ENCODE measurements around the gene HHAT.
A peak's percentile ranks its signal among the peaks of the same experiment; 100 is the strongest.

Gene HHAT

DNA sequence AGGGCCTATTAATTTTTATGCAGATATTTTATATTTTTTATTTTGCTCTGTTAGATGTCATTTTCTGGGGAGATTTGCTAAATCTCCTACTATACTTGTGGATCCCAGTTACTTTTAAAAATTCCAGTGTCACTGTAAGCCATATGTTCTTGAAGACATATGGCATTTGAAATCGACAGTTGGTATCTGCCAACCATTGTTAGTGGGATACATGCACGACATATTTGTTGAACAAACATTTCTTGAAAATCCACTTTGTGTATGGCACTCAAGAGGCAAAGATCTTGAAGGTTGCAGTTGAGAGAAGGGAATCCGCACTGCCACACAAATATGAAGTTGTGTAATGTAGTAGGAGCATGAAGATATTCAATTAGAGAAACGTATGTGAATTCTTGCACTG lies 287.7 kb downstream of the HHAT start:
- no peak for TF ChIP-seq Cebpa-rat (IDR thresholded peaks at IDR 0.05)
- Histone ChIP-seq H3K27me3 (no peaks in the 10 kb centered on the region), H3K36me3 (no peaks in the 10 kb centered on the region)

DNA sequence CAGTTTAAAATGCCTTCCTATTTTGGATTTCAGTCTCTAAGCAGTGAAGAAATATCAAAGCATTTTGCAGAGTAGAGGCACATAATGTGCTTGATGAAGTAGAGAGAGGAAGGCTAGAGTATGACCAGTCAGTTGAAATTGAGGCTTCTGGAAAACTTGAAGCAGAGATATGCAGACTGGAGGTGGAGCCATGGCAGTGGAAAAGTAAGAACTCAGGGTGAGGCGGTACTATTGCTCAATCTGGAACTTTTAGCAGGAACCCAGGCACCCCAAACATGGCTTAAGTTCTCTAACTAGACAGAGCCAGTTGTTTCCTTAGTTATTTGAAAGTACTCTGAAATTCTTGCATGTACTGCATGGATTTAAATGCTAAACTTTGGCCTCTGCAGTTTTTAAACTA lies 288.6 kb downstream of the HHAT start:
- H3K9ac ChIP-seq, result no peak overlapping the region
- TF ChIP-seq Cebpa-rat (IDR thresholded peaks at IDR 0.05), result no peak

More for the DNA sequence above, 287.7 kb downstream of the HHAT start:
- no peaks in the 10 kb centered on the region for H4K20me1 ChIP-seq
- H3K27ac ChIP-seq, result no peak overlapping the region
- no peak overlapping the region for H3K4me2 ChIP-seq
- H3K9ac ChIP-seq, result no peak overlapping the region
- peaks cover 0 to 10% (median 6%) of the 10 kb centered on the region in 11 experiments; a peak in 4 of 22 replicates for H3K9me3 ChIP-seq (replicated peaks in 1 of 11)
- H3K4me3 ChIP-seq, result no peak overlapping the region
- H3K4me1 ChIP-seq, result no peaks in the 10 kb centered on the region

DNA sequence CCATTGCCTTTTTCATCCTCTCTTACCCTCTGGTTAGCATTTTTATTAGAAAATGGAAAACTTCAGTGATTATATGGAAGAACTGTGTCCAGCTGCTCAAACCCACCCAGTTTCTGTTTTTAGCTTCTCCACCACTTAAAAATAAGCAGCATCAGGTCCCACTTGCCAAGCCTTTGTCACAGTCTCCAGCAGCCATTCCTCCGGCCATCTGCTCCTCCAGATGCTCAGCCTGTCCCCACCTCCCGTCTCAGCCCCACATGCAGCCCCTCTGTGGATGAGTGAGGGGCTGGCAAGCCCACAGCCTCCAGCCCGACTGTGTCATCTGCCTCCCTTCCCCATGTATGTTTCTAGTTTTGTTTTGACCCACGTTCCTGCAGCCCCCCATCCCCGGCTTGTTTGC lies 289.7 kb downstream of the HHAT start:
- H3K4me2 ChIP-seq, result no peak overlapping the region
- H3K4me3 ChIP-seq, result no peak overlapping the region
- no peaks in the 10 kb centered on the region for H3K36me3 ChIP-seq
- no peaks in the 10 kb centered on the region for H3K4me1 ChIP-seq
- peaks cover 0 to 7% (median 4%) of the 10 kb centered on the region in 11 experiments; a peak in 3 of 22 replicates for H3K9me3 ChIP-seq (replicated peaks in 1 of 11)
- H3K27me3 ChIP-seq, result no peaks in the 10 kb centered on the region
- no peak for TF ChIP-seq Cebpa-rat (IDR thresholded peaks at IDR 0.05)
- H3K9ac ChIP-seq, result no peak overlapping the region
- H3K27ac ChIP-seq, result no peak overlapping the region
- no peaks in the 10 kb centered on the region for H4K20me1 ChIP-seq

More for the DNA sequence above, 288.6 kb downstream of the HHAT start:
- Histone ChIP-seq H3K4me3 (no peak overlapping the region), H3K27me3 (no peaks in the 10 kb centered on the region), H3K9me3 (replicated peaks in 1 of 11) (peaks cover 0 to 10% (median 6%) of the 10 kb centered on the region in 11 experiments; a peak in 3 of 22 replicates), H3K4me2 (no peak overlapping the region), H4K20me1 (no peaks in the 10 kb centered on the region), H3K36me3 (no peaks in the 10 kb centered on the region), H3K4me1 (no peaks in the 10 kb centered on the region), H3K27ac (no peak overlapping the region)

DNA sequence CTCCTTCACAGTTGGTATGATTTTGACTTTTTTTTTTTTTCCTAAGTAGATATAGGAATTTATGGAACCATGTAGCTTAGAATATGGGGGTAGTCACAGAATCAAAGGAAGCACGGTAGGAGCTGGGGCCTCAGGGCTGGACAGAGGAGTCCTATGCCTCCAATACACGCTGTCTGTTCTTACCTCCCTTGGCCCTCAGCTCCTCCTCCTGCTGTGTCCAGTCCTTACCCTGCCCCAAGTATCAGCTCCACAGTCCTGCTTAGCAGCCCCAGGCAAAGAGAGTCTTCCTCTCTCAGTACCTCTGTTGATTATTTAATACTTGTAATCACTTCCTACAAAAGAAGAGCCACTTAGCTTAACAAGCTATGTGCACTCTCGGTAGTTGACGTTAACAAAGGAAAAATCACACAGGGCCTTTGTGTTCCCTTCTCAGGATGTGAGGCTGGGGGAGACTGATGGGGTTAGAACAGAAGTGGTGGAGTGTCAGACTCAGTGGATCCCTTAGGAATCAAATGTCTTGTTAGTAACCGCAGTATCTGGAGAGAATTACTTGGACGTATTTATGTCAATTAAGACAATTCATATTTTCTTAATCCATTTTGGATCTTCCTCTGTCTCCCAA lies 292.3 kb downstream of the HHAT start:
- no peak for TF ChIP-seq Cebpa-rat (IDR thresholded peaks at IDR 0.05)
- no peak overlapping the region for H3K4me2 ChIP-seq
- no peak overlapping the region for H3K4me3 ChIP-seq

DNA sequence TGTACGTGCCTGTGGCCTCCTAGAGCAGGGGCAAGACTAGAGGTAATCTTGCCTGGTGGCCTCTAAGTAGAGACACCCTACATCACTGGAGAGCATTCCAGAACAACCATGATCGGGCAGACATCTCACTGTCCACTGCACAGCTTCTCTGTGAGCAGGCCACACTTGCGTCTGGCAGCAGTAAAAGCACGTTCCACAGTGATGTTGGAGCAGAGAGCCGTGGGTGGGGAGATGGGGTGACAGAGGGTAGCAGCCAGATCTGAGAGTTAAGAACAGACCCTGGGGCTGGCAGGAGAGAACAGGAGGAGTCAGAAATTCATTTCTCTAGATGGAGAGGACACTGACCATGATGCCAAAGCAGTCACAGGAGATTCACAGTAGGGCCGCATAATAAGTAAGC lies 293.0 kb downstream of the HHAT start:
- Histone ChIP-seq H3K9ac (no peak overlapping the region), H3K27me3 (no peaks in the 10 kb centered on the region), H3K27ac (no peak overlapping the region), H3K4me3 (no peak overlapping the region), H3K9me3 (replicated peaks in 1 of 11) (no peaks in the 10 kb centered on the region), H3K4me2 (no peak overlapping the region), H3K36me3 (no peaks in the 10 kb centered on the region), H4K20me1 (no peaks in the 10 kb centered on the region), H3K4me1 (peaks cover 0 to 24% (median 15%) of the 10 kb centered on the region in 10 experiments; a peak in 14 of 20 replicates)
- no peak for TF ChIP-seq Cebpa-rat (IDR thresholded peaks at IDR 0.05)

More for the DNA sequence above, 292.3 kb downstream of the HHAT start:
- Histone ChIP-seq H3K9ac (no peak overlapping the region), H3K4me1 (peaks cover 0 to 17% (median 9%) of the 10 kb centered on the region in 10 experiments; a peak in 14 of 20 replicates), H3K9me3 (replicated peaks in 1 of 11) (no peaks in the 10 kb centered on the region), H3K27ac (no peak overlapping the region), H3K27me3 (no peaks in the 10 kb centered on the region), H4K20me1 (no peaks in the 10 kb centered on the region), H3K36me3 (no peaks in the 10 kb centered on the region)

DNA sequence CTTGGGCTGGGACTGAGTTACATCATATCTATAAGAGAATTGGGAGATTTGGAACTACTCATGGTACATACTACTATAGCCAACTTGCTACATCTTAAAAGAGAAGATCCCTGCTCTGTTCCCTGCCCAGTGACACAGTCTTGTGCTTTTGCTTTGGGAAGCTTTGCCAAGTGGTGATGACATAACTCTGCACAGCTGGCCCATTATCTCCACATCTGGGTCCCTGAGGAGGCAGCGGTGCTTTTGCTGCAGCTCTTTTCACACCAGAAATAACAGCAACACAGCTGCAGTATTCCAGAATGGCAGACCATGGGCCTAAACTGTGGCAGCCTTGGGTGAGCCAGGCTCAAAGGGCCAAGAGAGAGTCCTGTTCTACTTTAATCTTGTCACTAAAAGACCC lies 296.0 kb downstream of the HHAT start:
- H3K27me3 ChIP-seq, result no peaks in the 10 kb centered on the region
- H3K9ac ChIP-seq, result no peak overlapping the region
- H3K4me3 ChIP-seq, result no peak overlapping the region
- no peaks in the 10 kb centered on the region for H4K20me1 ChIP-seq
- no peaks in the 10 kb centered on the region for H3K36me3 ChIP-seq
- no peak overlapping the region for H3K27ac ChIP-seq
- no peak for TF ChIP-seq Cebpa-rat (IDR thresholded peaks at IDR 0.05)
- no peaks in the 10 kb centered on the region for H3K9me3 ChIP-seq (replicated peaks in 1 of 11)
- peak overlapping the region in 7 of 11 experiments; percentile 3 to 79 (median 65); a peak in 10 of 22 replicates for H3K4me2 ChIP-seq
- H3K4me1 ChIP-seq, result peaks cover 0 to 27% (median 15%) of the 10 kb centered on the region in 10 experiments; a peak in 14 of 20 replicates

DNA sequence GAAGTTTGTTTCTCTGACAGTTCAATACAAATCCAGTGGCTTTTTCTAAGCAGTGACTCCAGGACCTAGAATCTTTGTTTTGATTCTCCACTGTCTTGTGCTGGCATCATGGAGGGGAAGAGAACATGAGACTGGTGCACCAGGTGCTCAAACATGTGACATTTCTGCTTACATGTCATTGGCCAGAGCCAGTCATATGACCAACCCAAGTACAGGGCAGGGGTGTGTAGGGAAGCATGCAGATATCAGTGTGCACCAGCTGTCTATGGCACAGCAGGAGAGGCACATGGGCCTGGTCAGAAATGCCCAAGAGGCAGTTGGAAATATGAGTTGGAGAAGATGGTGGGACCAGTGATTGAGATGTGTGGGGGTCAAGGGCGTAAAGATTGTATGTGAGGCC lies 297.0 kb downstream of the HHAT start:
- Histone ChIP-seq H3K4me2 (peak overlapping the region in 8 of 11 experiments; percentile 47 to 79 (median 66); a peak in 15 of 22 replicates), H3K9me3 (replicated peaks in 1 of 11) (no peaks in the 10 kb centered on the region), H3K27ac (no peak overlapping the region), H3K27me3 (no peaks in the 10 kb centered on the region), H3K4me3 (no peak overlapping the region), H3K4me1 (peaks cover 0 to 27% (median 15%) of the 10 kb centered on the region in 10 experiments; a peak in 14 of 20 replicates), H4K20me1 (no peaks in the 10 kb centered on the region), H3K9ac (no peak overlapping the region), H3K36me3 (no peaks in the 10 kb centered on the region)
- no peak for TF ChIP-seq Cebpa-rat (IDR thresholded peaks at IDR 0.05)

DNA sequence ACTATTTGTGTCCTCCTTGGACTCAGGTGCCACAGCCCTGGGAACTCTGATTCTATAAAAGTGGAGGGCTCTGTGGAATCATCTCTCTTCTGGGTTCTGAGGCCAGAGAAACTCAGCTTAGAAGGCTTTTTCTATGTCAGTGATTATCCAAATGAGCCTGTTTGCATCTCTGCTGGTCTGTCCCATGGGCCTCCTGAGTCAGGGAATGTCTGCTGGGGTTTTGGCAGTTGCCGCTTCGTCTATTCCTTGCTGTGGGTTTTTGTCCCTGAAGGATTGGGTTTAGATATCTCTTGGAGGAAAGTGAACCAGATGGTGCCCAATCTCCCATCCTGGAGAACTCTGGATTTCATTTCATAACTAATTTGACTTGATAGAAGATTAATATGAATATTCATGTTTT lies 297.6 kb downstream of the HHAT start:
- no peaks in the 10 kb centered on the region for H4K20me1 ChIP-seq

DNA sequence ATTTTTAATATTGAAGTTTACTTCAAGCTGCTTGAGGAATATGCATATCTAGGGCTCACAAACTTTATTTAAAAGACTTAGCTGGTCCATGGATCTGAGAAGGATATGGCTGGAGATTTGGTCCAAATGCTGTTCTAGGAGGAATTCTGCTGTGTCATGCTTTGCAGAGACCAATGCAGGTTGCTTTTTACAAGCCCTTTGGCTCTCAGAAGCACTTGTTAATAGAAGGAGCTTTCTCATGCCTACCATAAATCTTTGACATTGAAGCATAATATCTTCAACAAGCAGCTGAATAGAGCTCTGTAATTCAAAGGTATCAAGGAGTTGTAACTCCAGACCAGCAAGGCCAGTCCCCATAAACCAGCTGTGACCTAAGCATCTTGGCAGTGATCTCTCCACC lies 299.1 kb downstream of the HHAT start:
- H3K9me3 ChIP-seq (replicated peaks in 1 of 11), result no peaks in the 10 kb centered on the region
- no peaks in the 10 kb centered on the region for H4K20me1 ChIP-seq
- H3K27me3 ChIP-seq, result no peaks in the 10 kb centered on the region
- no peak overlapping the region for H3K4me3 ChIP-seq
- TF ChIP-seq Cebpa-rat (IDR thresholded peaks at IDR 0.05), result no peak
- H3K9ac ChIP-seq, result no peak overlapping the region
- H3K27ac ChIP-seq, result no peak overlapping the region
- H3K4me2 ChIP-seq, result no peak overlapping the region
- H3K36me3 ChIP-seq, result no peaks in the 10 kb centered on the region
- H3K4me1 ChIP-seq, result peaks cover 0 to 39% (median 15%) of the 10 kb centered on the region in 10 experiments; a peak in 14 of 20 replicates

More for the DNA sequence above, 297.6 kb downstream of the HHAT start:
- Histone ChIP-seq H3K9me3 (replicated peaks in 1 of 11) (no peaks in the 10 kb centered on the region), H3K27ac (no peak overlapping the region), H3K36me3 (no peaks in the 10 kb centered on the region), H3K4me2 (peak overlapping the region in 8 of 11 experiments; percentile 47 to 79 (median 66); a peak in 15 of 22 replicates), H3K4me3 (no peak overlapping the region), H3K9ac (no peak overlapping the region), H3K4me1 (peaks cover 0 to 27% (median 15%) of the 10 kb centered on the region in 10 experiments; a peak in 14 of 20 replicates), H3K27me3 (no peaks in the 10 kb centered on the region)
- TF ChIP-seq Cebpa-rat (IDR thresholded peaks at IDR 0.05), result no peak

DNA sequence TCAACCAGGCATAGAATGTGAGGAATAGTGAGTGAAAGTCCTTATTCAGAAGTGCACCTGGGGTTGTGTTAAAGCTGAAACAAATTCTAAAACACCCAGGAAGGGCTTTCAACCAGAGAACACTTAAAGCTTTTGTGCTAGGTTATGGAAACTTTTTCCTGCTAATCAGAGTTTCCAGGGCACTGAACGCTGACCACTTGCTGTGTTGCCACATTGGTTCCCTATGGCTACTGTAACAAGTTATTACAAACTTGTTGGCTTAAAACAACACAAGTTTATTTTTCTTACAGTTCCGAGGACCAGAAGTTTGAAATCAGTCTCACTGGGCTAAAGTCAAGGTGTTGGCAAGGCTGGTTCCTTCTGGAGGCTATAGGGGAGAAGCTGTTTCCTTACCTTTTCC lies 300.6 kb downstream of the HHAT start:
- Histone ChIP-seq H3K27ac (no peak overlapping the region), H3K4me3 (no peak overlapping the region), H3K9me3 (replicated peaks in 1 of 11) (no peaks in the 10 kb centered on the region), H3K4me1 (peaks cover 0 to 39% (median 15%) of the 10 kb centered on the region in 10 experiments; a peak in 14 of 20 replicates), H3K36me3 (no peaks in the 10 kb centered on the region), H3K27me3 (no peaks in the 10 kb centered on the region), H3K9ac (no peak overlapping the region), H4K20me1 (no peaks in the 10 kb centered on the region), H3K4me2 (no peak overlapping the region)
- TF ChIP-seq Cebpa-rat (IDR thresholded peaks at IDR 0.05), result no peak

Data from BLaER1 treated with 17β-estradiol and CSF1 and Interleukin-3, amounts not matched to agents 10 nM and 100 nM (cell line).